GM18519 (cell line): ENCODE results near the gene OFD1.

Experiments used
- ATAC-seq: cut with Tn5 transposase; IDR thresholded peaks from one replicate; pipeline ENCODE4 v1.9.1; 2021; ENCODE audit warnings: mild to moderate bottlenecking, moderate library complexity; ENCODE audit not compliant: unreplicated experiment, low FRiP score

Gene OFD1

GRCh38 chrX:13790206-13791131 lies 55.9 kb downstream of the OFD1 start:
- ATAC-seq, result no peak

GRCh38 chrX:13791145-13791544 lies 56.6 kb downstream of the OFD1 start:
- no peak for ATAC-seq

- ATAC-seq, result no peak
Measured at GRCh38 chrX:13791559-13791958, 57.0 kb downstream of the OFD1 start.

- no peak for ATAC-seq
Measured at GRCh38 chrX:13793897-13794296, 59.3 kb downstream of the OFD1 start.

GRCh38 chrX:13794417-13794816 lies 59.9 kb downstream of the OFD1 start:
- no peak for ATAC-seq

- no peak for ATAC-seq
Measured at GRCh38 chrX:13797512-13797911, 63.0 kb downstream of the OFD1 start.

- ATAC-seq, result no peak
Measured at GRCh38 chrX:13798184-13798583, 63.6 kb downstream of the OFD1 start.

- ATAC-seq, result no peak
Measured at GRCh38 chrX:13803116-13803515, 68.6 kb downstream of the OFD1 start.

- no peak for ATAC-seq
Measured at GRCh38 chrX:13805241-13805640, 70.7 kb downstream of the OFD1 start.

- no peak for ATAC-seq
Measured at GRCh38 chrX:13808293-13808692, 73.7 kb downstream of the OFD1 start.

- ATAC-seq, result no peak
Measured at GRCh38 chrX:13808865-13809264, 74.3 kb downstream of the OFD1 start.

GRCh38 chrX:13815664-13816063 lies 81.1 kb downstream of the OFD1 start:
- ATAC-seq, result no peak

GRCh38 chrX:13816176-13816575 lies 81.6 kb downstream of the OFD1 start:
- no peak for ATAC-seq

- no peak for ATAC-seq
Measured at GRCh38 chrX:13816643-13817627, 82.4 kb downstream of the OFD1 start, which contains the start of gene GPM6B. Gene GPM6B, minus strand, starts transcription at chrX:13817093. Its CDS starts 189 bp downstream, at chrX:13816904.
